A549 treated with GW870086 at 1 μM for 4 hours (cell line): ENCODE results near the gene OGFOD3. TPM values are rescaled to one million over a fixed set of nuclear protein-coding genes. Genes with fewer than 3 reads are reported as not detected.

ENCODE experiments used
- total RNA-seq: library from RNA; stranded (reverse); fragments of 200-300 nt; extraction: Qiagen RNA extraction; gene quantifications from 5 replicates; pipeline ENCODE4 v1.2.3, GENCODE V29; 2022; ENCODE audit warnings: low read depth

Gene OGFOD3, protein sequence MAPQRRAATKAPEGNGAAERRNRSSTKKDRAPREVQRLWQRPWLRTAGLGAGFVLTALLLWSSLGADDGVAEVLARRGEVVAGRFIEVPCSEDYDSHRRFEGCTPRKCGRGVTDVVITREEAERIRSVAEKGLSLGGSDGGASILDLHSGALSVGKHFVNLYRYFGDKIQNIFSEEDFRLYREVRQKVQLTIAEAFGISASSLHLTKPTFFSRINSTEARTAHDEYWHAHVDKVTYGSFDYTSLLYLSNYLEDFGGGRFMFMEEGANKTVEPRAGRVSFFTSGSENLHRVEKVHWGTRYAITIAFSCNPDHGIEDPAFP
- total RNA-seq: 18.1 to 26.4 TPM (median 24.5 TPM) in 5 replicates

DNA sequence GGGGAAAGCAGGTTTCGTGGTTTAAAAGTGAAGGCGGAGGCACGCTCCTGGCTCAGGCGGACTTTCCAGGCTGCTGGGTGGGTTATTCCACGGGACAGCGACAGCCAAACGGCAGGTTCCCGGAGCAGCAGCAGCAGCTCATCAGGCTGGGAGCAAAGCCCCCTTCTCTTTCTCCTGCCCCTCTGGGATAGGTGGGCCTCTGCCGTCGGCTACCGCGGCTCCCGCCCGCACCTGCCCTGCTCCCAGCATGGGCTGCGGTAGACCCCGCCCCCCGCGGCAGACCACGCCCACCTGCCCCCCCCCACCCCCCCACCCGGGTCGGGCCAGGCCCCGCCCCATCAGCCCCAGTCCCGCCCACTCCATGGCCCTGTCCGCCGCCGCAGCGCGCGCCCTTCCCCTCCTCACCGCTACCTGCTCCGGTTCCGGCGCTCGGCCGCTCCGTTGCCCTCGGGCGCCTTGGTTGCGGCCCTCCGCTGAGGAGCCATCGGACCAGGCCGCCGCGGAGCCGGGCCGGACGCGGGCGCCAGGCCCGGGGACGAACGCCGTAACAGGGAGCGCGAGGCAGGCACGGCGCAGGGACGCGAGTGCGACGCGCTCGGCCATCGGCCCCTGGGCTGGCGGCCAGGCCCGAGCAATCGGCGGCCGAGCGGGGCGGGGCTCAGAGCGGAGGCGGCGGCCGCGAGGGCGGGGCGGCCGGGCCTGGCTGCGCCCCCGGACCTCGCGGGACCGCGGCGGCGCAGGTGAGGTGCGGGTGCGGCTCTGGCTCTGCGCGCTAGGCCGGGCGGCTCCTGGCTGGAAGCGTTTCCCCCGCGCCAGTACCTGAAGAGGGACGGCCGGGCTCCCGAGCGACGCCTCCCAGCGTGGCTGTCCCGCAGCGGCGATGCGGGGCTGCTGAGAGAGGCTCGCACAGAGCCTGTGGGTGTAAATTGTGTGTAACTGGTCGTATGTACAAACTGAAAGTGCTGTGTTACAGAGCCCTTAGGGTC, at the start of gene OGFOD3, which contains the start of gene HEXD:
TSS of gene OGFOD3 (minus strand) at position 586 of the 986 bp plus-strand sequence. CDS start at position 485, 101 bp downstream.
TSS of gene HEXD (plus strand) at position 347 of the 986 bp plus-strand sequence. CDS start 1,453 bp downstream, outside the sequence.

DNA sequence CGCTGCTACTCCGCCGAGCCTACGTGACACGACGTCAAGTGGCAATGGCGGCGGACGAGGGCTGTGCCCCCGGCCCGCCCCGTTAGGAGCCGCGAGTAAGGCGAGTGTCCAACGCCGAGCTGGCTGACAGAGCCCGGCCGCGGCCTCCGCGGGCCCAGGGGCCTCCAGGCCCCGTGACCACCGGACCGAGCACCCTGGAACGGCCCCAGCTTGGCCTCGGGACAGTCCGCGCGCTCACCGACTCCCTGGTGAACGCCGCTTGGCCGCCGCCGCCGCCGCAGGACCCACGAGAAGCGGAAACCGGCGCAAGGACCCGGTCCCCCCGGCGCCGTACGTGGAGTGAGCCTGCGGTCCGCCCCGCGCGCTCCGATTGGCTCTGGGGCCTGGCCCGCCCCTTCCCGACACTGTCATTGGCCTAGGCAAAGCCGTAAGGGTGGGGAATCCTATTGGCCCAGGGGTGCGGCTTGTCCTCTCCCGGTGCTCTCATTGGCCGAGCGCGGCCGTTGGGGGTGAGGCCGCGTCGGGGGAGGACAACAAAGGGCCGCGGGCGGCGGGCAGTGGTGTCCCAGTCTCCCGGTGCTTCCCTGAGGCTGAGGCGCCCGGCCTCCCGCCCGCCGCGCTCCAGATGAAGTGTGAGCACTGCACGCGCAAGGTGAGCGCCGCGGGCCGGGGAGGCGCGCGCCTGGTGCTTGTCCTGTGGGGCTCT, 39.9 kb upstream of the OGFOD3 start, which contains the start of gene NARF:
TSS of gene NARF (plus strand) at position 563 of the 706 bp plus-strand sequence. CDS start at position 626, 63 bp downstream.

DNA sequence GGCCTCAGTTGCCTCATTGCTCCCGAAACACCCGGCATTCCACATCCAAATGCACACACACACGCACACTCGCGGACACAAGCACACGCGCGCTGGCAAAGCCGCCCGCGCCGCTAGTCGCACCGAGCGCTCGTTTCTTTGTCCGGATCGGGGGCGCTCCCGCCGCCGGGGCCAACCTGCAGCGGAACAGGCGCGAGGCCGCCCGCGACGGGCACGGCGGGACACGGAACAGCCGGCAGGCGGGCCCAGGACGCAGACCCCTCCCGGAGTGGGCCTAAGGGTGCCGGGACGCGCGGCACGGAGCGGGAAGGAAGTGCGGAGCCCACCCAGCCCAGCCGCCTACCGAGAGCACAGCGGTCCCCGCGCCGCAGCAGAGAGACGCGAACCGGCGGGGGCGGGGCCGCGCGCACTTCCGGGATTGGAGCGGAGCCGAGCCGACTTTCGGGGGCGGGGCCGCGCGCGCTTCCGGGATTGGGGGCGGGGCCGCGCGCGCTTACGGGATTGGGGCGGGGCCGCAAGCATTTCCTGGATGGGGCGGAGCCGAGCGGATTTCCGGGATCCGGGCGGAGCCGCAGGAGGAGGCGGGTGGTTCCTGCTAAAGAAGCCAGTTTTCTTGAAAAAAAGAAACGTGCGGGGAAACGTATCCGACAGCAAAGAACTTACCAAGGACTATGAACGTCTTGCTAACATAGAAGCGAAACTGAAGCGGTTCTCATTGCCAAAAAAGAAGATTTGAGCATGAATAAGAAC, 32.1 kb upstream of the OGFOD3 start, which contains the start of gene CYBC1:
TSS of gene CYBC1 (minus strand) at position 396 of the 750 bp plus-strand sequence. CDS start 1,498 bp downstream, outside the sequence.

DNA sequence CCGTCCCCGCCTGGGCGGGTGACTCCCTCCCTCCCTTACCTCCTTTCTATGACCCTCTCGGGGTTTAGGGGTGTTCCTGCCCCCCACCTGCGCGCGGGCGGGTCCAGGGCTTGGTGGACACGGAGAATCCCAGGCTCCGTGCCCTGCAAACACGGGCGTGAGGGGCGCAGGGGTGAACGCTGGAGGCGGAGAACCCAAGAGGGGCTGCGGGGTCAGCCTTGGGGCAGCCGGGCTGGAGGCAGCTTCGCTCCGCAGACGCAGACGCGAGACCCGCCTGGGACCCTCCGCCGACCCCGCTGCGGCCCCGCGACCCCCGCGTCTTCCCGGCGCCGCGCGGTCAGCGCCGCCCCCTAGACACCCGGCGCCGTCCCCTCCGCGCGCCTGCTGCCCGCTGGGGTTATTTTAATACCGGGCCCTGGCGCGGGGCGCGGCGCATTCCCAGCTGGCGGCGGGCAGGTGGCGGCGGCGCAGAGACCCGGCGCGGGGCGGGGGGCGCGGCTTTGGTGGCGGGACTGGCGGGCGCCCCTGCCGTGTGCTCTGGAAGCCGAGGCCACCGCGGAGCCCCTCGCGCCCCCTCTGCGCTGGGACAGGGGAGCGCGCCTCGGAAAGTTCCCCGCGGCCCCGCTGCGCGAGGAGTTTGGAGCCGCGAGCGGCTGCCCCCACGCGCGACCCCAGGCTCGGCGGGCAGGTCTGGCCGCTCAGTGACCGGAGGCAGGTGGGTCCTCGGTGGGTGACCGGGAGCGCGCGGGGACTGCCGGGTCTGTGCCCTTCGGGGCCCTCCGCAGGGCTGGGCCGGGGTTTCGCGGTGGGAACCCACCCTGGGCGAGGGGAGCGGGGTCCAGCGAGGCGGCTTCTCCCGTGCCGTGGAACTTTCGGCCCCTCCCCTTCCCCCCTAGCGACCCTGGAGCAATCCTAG, 46.8 kb downstream of the OGFOD3 start, which contains the start of gene UTS2R:
TSS of gene UTS2R (plus strand) at position 433 of the 916 bp plus-strand sequence. CDS start 2,560 bp downstream, outside the sequence.

DNA sequence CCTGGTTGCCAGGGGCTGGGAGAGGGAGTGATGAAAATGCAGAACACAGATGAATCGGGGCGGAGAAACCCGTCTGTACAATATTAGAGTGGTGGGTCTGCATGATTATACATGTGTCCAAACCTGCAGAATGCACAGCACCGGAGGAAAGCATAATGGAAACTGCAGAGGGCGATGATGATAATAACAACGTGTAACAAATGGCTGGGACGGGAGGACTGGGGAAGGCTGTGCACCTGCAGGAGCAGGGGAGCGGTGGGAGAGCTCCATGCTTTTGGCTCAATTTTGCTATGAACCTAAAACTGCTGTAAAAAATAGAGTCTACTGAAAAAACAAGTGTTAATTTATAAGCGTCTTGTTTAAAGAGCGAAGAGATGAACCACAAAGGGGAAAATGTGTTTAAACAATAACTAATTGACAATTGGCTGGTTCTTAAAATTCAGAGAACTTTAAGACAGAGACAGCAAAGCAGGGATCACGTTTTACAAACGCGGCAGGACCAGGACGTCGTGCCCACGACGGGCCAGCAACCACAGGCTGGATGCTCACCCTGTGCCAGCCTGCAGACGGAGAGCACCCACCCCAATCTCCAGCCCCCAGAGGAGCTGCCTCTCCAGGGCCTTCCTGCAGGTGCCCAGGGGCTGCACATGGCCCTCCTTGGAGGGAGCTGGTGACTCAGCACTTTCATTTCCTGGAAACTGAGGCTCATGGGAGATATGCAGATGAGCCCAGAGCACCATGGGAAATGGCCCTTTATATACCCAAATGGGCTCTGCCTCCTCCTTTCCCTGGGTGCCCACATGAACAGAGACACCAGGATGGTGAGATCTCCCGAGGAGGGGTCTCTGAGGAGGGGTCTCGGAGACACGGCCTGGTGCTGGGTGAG, 59.7 kb downstream of the OGFOD3 start, which contains the start of gene TEX19:
TSS of gene TEX19 (plus strand) at position 783 of the 886 bp plus-strand sequence. CDS start 2,904 bp downstream, outside the sequence.

Other genes with a start within 250 kb of the OGFOD3 start
- gene CCDC57, start 205.7 kb downstream of the OGFOD3 start, total RNA-seq: 21.3 to 30.1 TPM (median 28.8 TPM) in 5 replicates
- gene SLC16A3, start 189.5 kb downstream of the OGFOD3 start, total RNA-seq: 130 to 166 TPM (median 152 TPM) in 5 replicates
- 200 to 236 TPM (median 232 TPM) in 5 replicates for gene CSNK1D, start 144.9 kb downstream of the OGFOD3 start, total RNA-seq
- gene CD7, start 101.0 kb downstream of the OGFOD3 start, total RNA-seq: 0.16 to 0.42 TPM in 2 of 5 replicates, not detected in the others
- gene SECTM1, start 84.8 kb downstream of the OGFOD3 start, total RNA-seq: 1.6 to 2.8 TPM (median 1.7 TPM) in 5 replicates
- 0.37 to 0.51 TPM (median 0.45 TPM) in 5 replicates for gene TEX19, start 59.3 kb downstream of the OGFOD3 start, total RNA-seq
- gene UTS2R, start 46.8 kb downstream of the OGFOD3 start, total RNA-seq: not detected in 5 replicates
- gene HEXD, start 239 bp downstream of the OGFOD3 start, total RNA-seq: 11.8 to 13.7 TPM (median 12.8 TPM) in 5 replicates
- 48.7 to 58.6 TPM (median 55.5 TPM) in 5 replicates for gene CYBC1, start 32.2 kb upstream of the OGFOD3 start, total RNA-seq
- 47.7 to 55.1 TPM (median 52.0 TPM) in 5 replicates for gene NARF, start 40.2 kb upstream of the OGFOD3 start, total RNA-seq
- gene FOXK2, start 101.1 kb upstream of the OGFOD3 start, total RNA-seq: 48.3 to 61.1 TPM (median 53.7 TPM) in 5 replicates
- gene WDR45B, start 229.9 kb upstream of the OGFOD3 start, total RNA-seq: 90.4 to 100 TPM (median 93.7 TPM) in 5 replicates